Mononuclear cell (primary cell): Measurements from ENCODE around the gene HYI. TPM values are rescaled to one million over a fixed set of nuclear protein-coding genes. Genes with fewer than 3 reads are reported as not detected.

Experiments
- H3K27me3 ChIP-seq: 2 replicates; pipeline ENCODE4 v1.6.0; 2011; ENCODE audit warnings: low read length, control low read depth; ENCODE audit not compliant: insufficient read depth
- H3K4me1 ChIP-seq: 2 replicates; pipeline ENCODE4 v1.5.1; 2011; ENCODE audit warnings: mild to moderate bottlenecking, low read length, control low read depth; ENCODE audit not compliant: insufficient read depth
- H3K4me3 ChIP-seq: 2 replicates; pipeline ENCODE4 v1.5.1; 2011; ENCODE audit warnings: mild to moderate bottlenecking, low read length, moderate library complexity
- H3K9me3 ChIP-seq: 2 replicates; pipeline ENCODE4 v1.5.1; 2011; ENCODE audit warnings: low read depth, mild to moderate bottlenecking, control low read depth, low read length
- total RNA-seq: library from RNA; depleted of rRNA; stranded (reverse); fragments of >200 nt; gene quantifications from one replicate; pipeline ENCODE4 v1.2.3, GENCODE V29; 2012

HYI gene
- total RNA-seq, 1 donor: 7.9 TPM

- H3K9me3 ChIP-seq: no peaks in the 10 kb centered on the region
- H3K27me3 ChIP-seq: no peaks in the 10 kb centered on the region
- no peaks in the 10 kb centered on the region for H3K4me1 ChIP-seq
- H3K4me3 ChIP-seq: no peak overlapping the region
Measured at GRCh38 chr1:43442756-43443155, 11.0 kb downstream of the HYI start.

GRCh38 chr1:43441894-43442637, 11.7 kb downstream of the HYI start:
- Histone ChIP-seq H3K9me3 (no peaks in the 10 kb centered on the region), H3K4me3 (no peak overlapping the region), H3K27me3 (no peaks in the 10 kb centered on the region), H3K4me1 (no peaks in the 10 kb centered on the region)

- no peaks in the 10 kb centered on the region for H3K27me3 ChIP-seq
- no peaks in the 10 kb centered on the region for H3K9me3 ChIP-seq
- H3K4me1 ChIP-seq: no peaks in the 10 kb centered on the region
- no peak overlapping the region for H3K4me3 ChIP-seq
Measured at GRCh38 chr1:43441166-43441893, 12.4 kb downstream of the HYI start.

- Histone ChIP-seq H3K4me3 (no peak overlapping the region), H3K9me3 (no peaks in the 10 kb centered on the region), H3K27me3 (no peaks in the 10 kb centered on the region), H3K4me1 (no peaks in the 10 kb centered on the region)
Measured at GRCh38 chr1:43440358-43440757, 13.4 kb downstream of the HYI start.

- Histone ChIP-seq H3K4me3 (no peak overlapping the region), H3K27me3 (no peaks in the 10 kb centered on the region), H3K9me3 (no peaks in the 10 kb centered on the region), H3K4me1 (no peaks in the 10 kb centered on the region)
Measured at GRCh38 chr1:43439781-43440180, 13.9 kb downstream of the HYI start.

- Histone ChIP-seq H3K9me3 (no peaks in the 10 kb centered on the region), H3K4me1 (no peaks in the 10 kb centered on the region), H3K27me3 (no peaks in the 10 kb centered on the region), H3K4me3 (no peak overlapping the region)
Measured at GRCh38 chr1:43438953-43439581, 14.7 kb downstream of the HYI start.

GRCh38 chr1:43438576-43438952, 15.2 kb downstream of the HYI start:
- H3K4me3 ChIP-seq: no peak overlapping the region
- H3K9me3 ChIP-seq: no peaks in the 10 kb centered on the region
- H3K4me1 ChIP-seq: no peaks in the 10 kb centered on the region
- no peaks in the 10 kb centered on the region for H3K27me3 ChIP-seq

- Histone ChIP-seq H3K4me3 (no peak overlapping the region), H3K4me1 (no peaks in the 10 kb centered on the region), H3K27me3 (no peaks in the 10 kb centered on the region), H3K9me3 (no peaks in the 10 kb centered on the region)
Measured at GRCh38 chr1:43438006-43438405, 15.7 kb downstream of the HYI start.

GRCh38 chr1:43437031-43437973, 16.4 kb downstream of the HYI start:
- no peaks in the 10 kb centered on the region for H3K4me1 ChIP-seq
- no peaks in the 10 kb centered on the region for H3K9me3 ChIP-seq
- H3K4me3 ChIP-seq: no peak overlapping the region
- no peaks in the 10 kb centered on the region for H3K27me3 ChIP-seq

GRCh38 chr1:43436371-43436770, 17.4 kb downstream of the HYI start:
- Histone ChIP-seq H3K9me3 (no peaks in the 10 kb centered on the region), H3K4me3 (no peak overlapping the region), H3K4me1 (no peaks in the 10 kb centered on the region), H3K27me3 (no peaks in the 10 kb centered on the region)

GRCh38 chr1:43435146-43436145, 18.3 kb downstream of the HYI start:
- H3K4me1 ChIP-seq: no peaks in the 10 kb centered on the region
- H3K4me3 ChIP-seq: no peak overlapping the region
- no peaks in the 10 kb centered on the region for H3K27me3 ChIP-seq
- no peaks in the 10 kb centered on the region for H3K9me3 ChIP-seq

GRCh38 chr1:43434256-43434655, 19.5 kb downstream of the HYI start:
- no peaks in the 10 kb centered on the region for H3K9me3 ChIP-seq
- H3K4me1 ChIP-seq: no peaks in the 10 kb centered on the region
- H3K27me3 ChIP-seq: no peaks in the 10 kb centered on the region
- no peak overlapping the region for H3K4me3 ChIP-seq

- Histone ChIP-seq H3K4me1 (no peaks in the 10 kb centered on the region), H3K9me3 (no peaks in the 10 kb centered on the region), H3K27me3 (no peaks in the 10 kb centered on the region), H3K4me3 (no peak overlapping the region)
Measured at GRCh38 chr1:43432907-43433306, 20.8 kb downstream of the HYI start.
